GM18505 (cell line): Measurements from ENCODE around the gene GFRA3.
"Not testable (repeated sequence)": the region's sequence is repeated elsewhere in the genome, so short reads cannot be mapped to it uniquely, and the experiment has no call there.

Source experiments
- ATAC-seq: cut with Tn5 transposase; IDR thresholded peaks from one replicate; pipeline ENCODE4 v1.9.1; 2021; ENCODE audit not compliant: unreplicated experiment
- POLR2A ChIP-seq: IDR thresholded peaks from 4 replicates; pipeline ENCODE4 v1.6.1; 2011; ENCODE audit warnings: borderline replicate concordance; ENCODE audit not compliant: insufficient read depth, insufficient read length; ENCODE audit errors: extremely low read depth

The GFRA3 gene

GRCh38 chr5:138273834-138274188 is 610 bp downstream of the GFRA3 start:
- no peak for TF ChIP-seq POLR2A
- no peak for ATAC-seq

- ATAC-seq, result no peak
- TF ChIP-seq POLR2A, result no peak
Measured at GRCh38 chr5:138272681-138273080, 1.7 kb downstream of the GFRA3 start.

GRCh38 chr5:138271281-138271680 is 3.1 kb downstream of the GFRA3 start:
- ATAC-seq, result no peak
- TF ChIP-seq POLR2A, result no peak

DNA sequence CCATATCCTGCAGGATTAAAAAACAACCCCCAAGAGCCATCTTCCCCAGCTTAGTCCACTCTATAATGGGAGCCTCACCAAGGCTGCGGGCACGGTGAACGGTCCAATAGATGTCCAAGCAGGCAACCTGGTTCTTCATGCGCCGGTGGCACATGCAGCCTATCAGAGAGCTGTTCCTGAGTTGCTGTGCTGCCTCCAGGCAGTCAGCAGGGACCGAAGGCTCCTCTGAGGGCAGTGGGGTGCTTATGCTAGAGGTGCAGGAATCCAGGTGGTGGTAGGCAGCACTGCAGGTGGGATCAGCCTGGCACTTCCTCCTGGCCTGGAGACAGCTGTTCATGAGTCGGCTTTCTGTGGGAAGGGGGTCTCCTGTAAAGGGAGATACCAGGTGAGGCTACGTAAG is 10.2 kb downstream of the GFRA3 start:
- no peak for ATAC-seq
- TF ChIP-seq POLR2A, result no peak

DNA sequence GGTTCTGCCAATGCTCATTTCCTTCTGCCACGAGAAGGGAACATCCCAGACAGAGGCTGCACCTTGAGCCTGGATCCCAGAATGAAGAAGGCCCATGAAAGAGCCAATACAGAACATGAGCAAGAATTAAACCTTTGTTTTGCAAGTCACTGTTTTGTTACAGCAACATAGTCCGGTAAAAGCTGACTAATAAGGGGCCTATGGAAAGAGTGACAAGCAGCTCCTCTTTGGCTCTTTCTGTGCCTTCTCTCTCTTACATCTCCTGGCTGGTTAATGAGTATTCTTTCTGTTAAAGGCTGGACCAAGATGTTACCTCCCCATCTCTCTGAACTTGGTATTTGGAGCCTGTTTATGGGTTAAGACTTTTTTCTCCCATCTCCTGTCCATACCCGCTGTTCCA is 10.8 kb downstream of the GFRA3 start:
- no peak for TF ChIP-seq POLR2A
- no peak for ATAC-seq

GRCh38 chr5:138258704-138259292 is 15.6 kb downstream of the GFRA3 start:
- ATAC-seq, result no peak
- no peak for TF ChIP-seq POLR2A

- no peak for ATAC-seq
- TF ChIP-seq POLR2A, result no peak
Measured at GRCh38 chr5:138257583-138257982, 16.8 kb downstream of the GFRA3 start.

DNA sequence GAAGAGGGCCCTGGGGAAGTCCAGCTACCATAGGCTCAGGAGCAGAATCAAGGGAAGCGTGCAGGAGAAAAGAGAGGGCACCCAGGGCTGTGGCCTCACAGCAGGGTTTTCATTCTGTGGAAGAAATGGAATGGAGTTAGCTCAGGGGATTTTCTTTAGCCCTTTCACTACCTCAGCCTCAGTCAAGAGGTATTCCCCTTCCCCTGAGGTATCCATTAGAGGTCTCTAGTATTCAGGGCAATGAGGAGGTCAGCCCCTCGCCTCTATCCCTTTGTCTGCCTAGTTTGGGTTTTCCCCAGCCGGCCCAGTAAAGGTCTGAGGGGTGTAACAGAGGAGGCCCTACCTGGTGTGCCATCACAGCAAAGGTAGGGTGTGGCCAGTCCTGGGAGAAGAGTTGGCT is 21.5 kb downstream of the GFRA3 start:
- TF ChIP-seq POLR2A, result no peak
- no peak for ATAC-seq

DNA sequence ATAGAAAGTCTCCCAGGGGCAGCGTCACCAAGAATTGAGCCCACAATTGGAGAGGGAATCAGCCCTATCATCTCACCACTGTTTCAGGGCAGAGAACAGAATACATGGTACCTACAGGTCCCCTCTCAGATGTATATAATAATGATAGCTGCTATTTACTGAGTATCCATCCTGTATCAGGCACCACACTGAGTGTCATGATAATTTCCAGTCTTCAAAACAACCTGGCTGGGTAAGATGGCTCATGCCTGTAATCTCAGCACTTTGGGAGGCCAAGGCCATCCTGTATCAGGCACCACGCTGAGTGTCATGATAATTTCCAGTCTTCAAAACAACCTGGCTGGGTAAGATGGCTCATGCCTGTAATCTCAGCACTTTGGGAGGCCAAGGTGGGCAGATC is 26.6 kb downstream of the GFRA3 start:
- not testable (repeated sequence) for ATAC-seq

GRCh38 chr5:138246822-138247221 is 27.6 kb downstream of the GFRA3 start:
- ATAC-seq, result no peak
- TF ChIP-seq POLR2A, result no peak

DNA sequence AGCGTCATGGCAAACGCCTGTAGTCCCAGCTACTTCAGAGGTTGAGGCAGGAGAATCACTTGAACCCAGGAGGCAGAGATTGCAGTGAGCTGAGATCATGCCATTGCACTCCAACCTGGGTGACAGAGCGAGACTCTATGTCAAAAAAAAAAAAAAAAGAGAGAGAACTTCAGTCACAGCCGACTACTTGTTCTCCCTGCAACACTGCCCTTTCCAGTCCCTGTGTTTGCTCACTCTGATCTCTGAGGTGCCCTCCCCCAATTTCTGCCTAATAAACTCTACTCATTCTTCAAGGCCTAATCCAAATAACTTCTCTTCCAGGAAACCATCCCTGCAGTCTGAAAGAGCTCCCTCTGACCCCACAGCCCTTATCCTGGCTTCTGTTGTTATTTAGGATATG is 28.1 kb downstream of the GFRA3 start:
- no peak for TF ChIP-seq POLR2A
- ATAC-seq, result no peak

DNA sequence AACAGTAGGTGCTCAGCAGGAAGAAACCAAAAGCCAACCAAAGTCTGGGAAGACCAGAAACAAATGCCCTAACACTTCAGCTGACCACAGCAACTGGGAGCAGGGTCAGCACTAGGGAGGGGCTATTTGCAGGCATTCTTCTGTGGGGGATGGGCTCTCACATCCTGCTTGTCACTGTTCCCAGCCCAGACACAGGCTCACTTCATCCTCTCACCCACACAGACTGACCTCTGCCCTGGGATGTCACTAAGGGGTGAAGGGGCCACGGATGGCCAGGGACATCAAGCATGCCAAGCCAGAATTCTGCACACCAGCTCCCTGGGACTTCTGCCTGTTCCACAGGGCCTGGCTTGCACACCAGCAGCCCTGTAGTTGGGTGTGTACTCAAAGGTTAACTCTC is 28.7 kb downstream of the GFRA3 start:
- TF ChIP-seq POLR2A, result no peak
- no peak for ATAC-seq

DNA sequence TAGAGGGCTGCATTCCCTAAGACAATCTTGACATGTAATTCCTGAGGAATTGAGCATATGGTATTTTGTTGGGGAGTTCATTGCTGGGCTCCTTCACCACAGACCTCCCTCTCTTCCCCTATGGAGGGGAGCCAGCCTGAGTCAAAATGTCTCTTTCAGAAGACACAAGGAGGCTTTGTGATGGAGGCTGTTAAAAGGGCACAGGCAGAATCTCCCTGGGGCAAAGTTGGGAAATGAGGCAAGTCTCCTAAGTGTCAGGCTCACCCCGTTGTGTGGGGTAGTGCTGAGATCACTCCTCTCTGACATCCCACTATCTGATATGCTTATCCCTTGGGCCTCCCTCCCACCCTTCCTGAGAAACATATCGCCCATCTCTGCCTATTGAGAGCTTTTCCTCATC is 30.6 kb downstream of the GFRA3 start:
- no peak for ATAC-seq
- no peak for TF ChIP-seq POLR2A

GRCh38 chr5:138241688-138242571 is 32.5 kb downstream of the GFRA3 start:
- TF ChIP-seq POLR2A, result no peak
- no peak for ATAC-seq

GRCh38 chr5:138240650-138241385 is 33.6 kb downstream of the GFRA3 start:
- TF ChIP-seq POLR2A, result no peak

DNA sequence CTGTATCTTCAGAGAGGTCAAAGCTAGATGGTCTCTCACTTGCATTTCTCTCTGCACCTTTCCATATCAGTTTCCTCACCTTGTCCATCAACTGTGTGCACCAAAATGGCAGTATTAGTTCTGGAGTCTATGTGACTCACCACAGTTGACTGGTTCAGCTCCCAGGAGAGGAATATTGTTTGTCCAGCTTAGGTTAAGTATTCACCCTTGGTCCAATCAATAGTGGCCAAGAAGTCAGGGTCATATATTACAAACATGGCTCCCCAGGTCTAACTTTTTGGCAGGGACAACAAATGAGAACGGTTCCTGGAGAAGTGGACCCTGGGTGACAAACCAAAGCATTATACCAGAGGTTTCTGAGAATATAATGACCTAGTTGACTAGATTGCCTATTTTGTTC is 36.4 kb downstream of the GFRA3 start:
- TF ChIP-seq POLR2A, result no peak
- ATAC-seq, result no peak

More at GRCh38 chr5:138240650-138241385, 33.6 kb downstream of the GFRA3 start:
- no peak for ATAC-seq
